SK-N-SH treated with all-trans-retinoic acid at 6 μM for 48 hours (cell line): Measurements from ENCODE around the gene FDXR.

Experiments used
- ARNTL ChIP-seq: fragments of 450-650 bp; formaldehyde crosslinking; IDR thresholded peaks from 2 replicates; pipeline ENCODE4 v1.5.0; 2020; ENCODE audit warnings: low read depth, mild to moderate bottlenecking, moderate library complexity, borderline replicate concordance
- GLIS3 ChIP-seq: fragments of 250-450 bp; sonication (Bioruptor Pico); IDR thresholded peaks from 2 replicates; pipeline ENCODE4 v1.5.0; 2020; ENCODE audit warnings: mild to moderate bottlenecking, moderate library complexity
- TOX ChIP-seq: fragments of 250-450 bp; sonication (Bioruptor Pico); IDR thresholded peaks from 2 replicates; pipeline ENCODE4 v1.8.0; 2021; ENCODE audit warnings: mild to moderate bottlenecking, moderate library complexity, borderline replicate concordance
- ZFP30 ChIP-seq: fragments of 450-650 bp; formaldehyde crosslinking; IDR thresholded peaks from 2 replicates; pipeline ENCODE4 v1.5.0; 2022; ENCODE audit warnings: mild to moderate bottlenecking, moderate library complexity
- ZNF70 ChIP-seq: fragments of 450-650 bp; formaldehyde crosslinking; IDR thresholded peaks from 2 replicates; pipeline ENCODE4 v1.5.0; 2020; ENCODE audit warnings: mild to moderate bottlenecking, moderate library complexity
- TF ChIP-seq, protein P1 (sequence below): fragments of 250-450 bp; sonication (Bioruptor Pico); IDR thresholded peaks from 2 replicates; pipeline ENCODE4 v1.8.0; 2021; ENCODE audit warnings: low read depth, mild to moderate bottlenecking, moderate library complexity, borderline replicate concordance

DNA sequence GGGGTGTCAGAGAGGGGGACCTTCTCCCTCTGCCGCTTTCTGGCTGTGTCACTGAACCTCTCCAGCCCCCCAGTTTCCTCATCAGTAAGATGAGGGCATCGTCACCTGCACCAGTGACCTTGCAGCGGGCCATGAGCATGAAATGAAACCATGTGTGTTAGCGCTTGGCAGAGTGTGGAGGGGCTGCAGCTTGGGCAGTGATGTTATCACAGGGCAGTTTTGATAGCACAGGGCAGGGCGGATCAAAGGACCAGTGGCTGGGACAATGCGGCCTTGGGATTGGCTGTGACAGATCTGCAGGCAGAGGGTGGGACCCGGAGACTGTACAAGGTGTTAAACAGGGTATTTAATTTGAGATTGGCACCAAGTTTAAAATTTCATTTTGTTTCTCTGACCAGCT, 57.7 kb downstream of the FDXR start:
- TF ChIP-seq ARNTL (CRISPR knock-in tag) (no peak), ZFP30 (CRISPR knock-in tag) (no peak), TOX (CRISPR knock-in tag) (no peak), ZNF70 (no peak), GLIS3 (CRISPR knock-in tag) (no peak)
- TF ChIP-seq, protein P1, sequence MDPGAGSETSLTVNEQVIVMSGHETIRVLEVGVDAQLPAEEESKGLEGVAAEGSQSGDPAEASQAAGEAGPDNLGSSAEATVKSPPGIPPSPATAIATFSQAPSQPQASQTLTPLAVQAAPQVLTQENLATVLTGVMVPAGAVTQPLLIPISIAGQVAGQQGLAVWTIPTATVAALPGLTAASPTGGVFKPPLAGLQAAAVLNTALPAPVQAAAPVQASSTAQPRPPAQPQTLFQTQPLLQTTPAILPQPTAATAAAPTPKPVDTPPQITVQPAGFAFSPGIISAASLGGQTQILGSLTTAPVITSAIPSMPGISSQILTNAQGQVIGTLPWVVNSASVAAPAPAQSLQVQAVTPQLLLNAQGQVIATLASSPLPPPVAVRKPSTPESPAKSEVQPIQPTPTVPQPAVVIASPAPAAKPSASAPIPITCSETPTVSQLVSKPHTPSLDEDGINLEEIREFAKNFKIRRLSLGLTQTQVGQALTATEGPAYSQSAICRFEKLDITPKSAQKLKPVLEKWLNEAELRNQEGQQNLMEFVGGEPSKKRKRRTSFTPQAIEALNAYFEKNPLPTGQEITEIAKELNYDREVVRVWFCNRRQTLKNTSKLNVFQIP (CRISPR knock-in tag): no peak
